Activated CD8-positive, alpha-beta memory T cell treated with anti-CD3 and anti-CD28 coated beads for 4 hours (primary cell): ENCODE results near the gene VASH2.

Experiments
- DNase-seq, 2 donors: peaks; one replicate each; pipeline ENCODE4 v3.0.0-alpha.2; 2020; ENCODE audit warnings: low read depth in 2 of 2

Gene VASH2

DNA sequence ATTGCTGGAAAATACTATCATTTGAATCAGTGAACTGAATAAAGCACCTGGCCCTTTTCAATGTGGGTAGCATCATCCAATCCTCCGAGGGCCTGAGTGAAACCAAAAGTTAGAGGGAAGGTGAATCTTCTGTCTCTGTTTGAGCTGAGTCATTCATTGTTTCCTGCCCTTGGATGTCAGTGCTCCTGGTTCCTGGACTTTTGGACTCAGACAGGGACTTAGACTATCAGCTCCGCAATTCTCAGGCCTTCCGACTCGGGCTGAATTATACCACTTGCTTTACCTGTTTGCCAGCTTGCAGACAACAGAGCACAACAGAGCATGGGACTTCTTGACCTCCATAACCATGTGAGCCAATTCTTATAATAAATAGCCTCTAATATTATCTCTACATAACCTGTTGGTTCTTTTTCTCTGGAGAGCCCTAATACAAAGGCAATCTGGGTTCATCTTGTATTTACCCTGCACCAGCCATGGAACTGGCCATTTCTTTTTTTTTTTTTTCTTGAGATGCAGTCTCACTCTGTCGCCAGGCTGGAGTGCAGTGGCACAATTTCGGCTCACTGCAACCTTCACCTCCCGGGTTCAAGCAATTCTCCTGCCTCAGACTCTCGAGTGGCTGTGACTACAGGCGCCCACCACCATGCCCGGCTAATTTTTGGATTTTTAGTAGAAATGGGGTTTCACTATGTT is 19.2 kb upstream of the VASH2 start:
- DNase-seq = no peak

DNA sequence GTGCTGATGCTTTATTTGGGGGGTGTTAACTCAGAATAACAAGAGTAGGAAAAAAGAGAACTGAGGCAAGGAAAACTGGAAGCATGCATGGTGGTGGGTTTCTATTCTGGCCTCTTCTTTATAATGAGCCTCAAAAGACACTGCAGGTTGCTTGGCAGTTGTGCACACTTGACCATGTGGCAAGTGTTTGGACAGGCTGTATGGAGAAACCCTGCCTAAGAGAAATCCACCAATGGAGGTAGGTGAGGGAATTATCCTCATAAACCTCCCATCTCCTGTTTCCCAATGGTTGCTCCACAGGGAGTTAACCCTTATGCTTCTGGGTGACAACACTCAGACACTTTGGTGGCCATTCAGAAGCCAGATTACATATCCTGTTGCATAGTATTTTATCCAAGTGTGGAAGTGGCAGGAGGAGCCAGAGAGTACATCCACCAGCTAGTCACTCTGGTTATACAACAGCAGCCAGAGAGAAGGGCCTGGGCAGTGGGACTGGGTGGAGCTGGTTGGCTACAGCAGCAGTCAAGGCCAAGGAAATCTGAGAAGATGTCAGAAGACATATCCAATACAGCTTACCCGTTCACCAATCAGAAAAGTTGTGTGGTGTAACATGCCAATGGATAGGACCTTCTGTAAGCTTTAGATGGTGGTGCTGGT is 16.4 kb upstream of the VASH2 start:
- DNase-seq = no peak

DNA sequence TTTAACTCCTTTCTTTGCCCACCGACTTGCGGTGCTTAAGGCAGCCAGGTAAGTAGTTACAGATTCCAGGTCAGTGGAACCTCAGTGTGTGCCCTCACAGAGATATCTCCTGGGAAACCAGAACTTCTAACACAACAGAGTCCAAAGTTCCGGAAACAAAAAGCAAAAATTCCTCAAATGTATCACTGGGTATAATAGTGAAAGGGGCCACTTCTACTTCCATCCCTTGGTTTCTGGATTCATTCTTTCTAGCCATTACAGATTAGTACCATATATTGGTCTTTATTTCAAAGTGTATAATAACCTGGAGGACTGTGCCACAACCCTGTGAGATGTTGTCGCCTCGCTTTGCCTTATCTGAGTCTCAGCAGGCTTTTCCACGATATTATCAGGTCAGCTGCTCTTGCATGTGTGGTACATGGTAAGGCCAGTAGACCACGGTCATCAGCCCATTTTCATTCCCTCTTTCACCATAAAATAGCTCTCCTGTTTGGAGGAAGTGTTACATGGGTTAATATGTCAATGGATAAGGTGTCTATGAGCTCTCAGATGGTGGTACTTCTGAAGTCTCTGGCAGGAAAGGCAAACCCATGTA is 14.9 kb upstream of the VASH2 start:
- no peak for DNase-seq

DNA sequence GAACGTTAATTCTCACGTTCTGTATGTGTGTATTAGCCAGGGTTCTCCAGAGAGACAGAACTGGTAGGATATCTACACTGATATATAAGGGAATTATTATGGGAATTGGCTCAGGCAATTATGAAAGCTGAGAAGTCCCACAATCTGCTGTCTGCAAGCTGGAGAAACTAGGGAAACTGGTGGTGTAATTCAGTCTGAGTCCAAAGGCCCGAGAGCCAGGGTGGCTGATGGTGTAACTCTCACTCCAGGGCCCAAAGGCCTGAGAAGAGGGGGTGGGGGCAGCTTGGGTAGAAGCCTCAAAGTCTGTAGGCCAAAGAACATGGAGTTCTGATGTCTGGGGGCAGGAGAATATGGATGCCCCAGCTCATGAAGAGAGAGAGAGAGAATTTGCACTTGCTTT is 13.3 kb upstream of the VASH2 start:
- no peak for DNase-seq

DNA sequence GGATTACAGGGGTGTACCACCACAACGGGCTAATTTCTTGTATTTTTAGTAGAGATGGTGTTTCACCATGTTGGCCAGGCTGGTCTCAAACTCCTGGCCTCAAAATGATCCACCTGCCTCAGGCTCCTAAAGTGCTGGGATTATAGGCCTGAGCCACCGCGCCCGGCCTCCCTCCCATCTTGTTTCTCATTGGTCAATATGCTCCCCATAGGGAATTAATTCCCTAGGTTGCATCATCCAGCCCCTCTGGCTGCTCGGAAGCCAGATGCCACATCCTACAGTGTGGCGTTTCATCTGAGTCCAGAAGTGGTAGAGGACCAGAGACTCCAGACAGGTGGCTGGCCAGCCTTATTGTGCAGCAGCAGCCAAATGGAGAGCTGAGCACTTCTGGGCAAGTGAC is 11.5 kb upstream of the VASH2 start:
- no peak for DNase-seq

DNA sequence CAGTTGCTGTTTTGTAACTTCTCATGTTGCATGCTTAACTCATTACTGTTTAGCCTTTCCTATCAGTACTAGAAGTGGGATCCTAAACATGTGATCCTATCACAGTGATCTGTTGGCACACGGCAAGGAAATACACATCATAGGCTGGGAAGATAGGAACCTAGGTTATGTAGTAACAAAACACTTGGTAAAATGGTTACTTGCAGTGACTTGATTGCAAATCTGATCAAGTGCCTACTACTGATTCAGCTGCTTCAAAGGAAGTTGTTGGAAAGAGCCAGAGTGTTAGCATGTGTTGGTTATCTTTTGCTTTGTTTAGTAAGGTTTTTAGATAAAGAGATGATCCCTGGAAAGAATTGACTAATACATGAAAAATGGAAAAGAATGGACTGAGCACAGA is 8.9 kb upstream of the VASH2 start:
- no peak for DNase-seq

DNA sequence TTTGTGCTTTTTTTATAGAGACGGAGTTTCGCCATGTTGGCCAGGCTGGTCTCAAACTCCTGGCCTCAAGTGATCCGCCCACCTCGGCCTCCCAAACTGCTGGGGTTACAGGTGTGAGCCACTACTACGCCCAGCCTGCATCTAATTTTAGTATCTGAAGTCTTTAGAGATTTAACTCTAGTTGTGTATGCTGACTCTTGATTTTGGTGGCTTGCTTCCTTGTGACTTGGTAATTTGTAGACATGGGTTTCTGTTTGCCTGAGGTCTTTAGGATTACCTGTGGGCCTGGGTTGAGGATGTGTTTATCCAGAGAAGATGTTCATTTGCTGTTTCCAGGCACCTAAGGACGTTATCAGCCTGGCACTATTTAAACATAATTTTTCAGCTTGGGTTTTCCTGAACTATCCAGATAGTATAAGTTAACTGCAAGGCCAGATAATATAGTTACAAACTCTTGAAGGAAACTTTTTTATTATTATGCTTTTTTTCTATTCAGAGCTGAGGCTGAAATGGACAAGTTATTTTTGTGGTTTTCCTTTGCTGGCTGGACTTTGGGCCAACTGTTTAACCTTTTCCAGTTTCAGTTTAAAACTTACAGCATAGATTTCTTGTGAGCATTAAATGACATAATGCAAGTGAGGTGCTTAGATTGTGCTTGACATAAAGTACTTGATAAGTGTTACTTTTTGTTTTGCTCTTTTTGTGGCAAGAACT is 7.5 kb upstream of the VASH2 start:
- no peak for DNase-seq

DNA sequence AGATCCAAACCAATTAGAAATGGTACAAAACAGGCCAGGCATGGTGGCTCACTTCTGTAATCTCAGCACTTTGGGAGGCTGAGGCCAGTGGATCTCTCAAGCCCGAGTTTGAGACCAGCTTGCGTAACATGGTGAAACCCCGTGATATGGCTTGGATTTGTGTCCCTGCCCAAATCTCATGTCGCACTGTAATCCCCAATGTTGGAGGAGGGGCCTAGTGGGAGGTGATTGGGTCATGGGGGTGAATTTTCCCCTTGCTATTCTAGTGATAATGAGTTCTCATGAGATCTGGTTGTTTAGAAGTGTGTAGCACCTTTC is 7.0 kb upstream of the VASH2 start:
- no peak for DNase-seq

DNA sequence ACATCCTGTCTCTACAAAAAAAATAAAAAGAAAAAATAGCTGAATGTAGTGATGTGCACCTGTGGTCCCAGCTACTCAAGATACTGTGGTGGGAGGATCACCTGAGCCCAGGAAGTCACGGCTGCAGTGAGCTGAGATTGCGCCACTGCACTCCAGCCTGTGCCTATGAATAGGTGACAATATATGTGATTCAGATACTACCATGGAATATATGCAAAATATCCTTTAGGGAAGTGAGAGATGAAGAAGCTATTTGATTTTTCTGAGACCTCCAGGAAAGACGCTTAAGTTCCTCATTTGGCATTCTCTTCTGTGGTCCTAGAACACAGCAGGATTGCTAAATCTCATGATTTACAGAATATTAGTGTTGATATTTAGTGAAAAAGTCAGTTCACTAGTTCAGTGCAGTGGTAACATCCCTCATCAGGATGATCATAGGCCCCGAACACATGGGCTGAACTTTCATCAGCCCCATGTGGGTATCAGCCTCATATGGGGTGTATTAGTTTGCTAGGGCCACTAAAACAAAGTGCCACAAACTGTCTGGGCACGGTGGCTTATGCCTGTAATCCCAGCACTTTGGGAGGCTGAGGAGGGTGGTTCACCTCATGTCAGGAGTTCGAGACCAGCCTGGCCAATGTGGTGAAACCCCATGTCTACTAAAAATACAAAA is 6.0 kb upstream of the VASH2 start:
- DNase-seq = no peak

DNA sequence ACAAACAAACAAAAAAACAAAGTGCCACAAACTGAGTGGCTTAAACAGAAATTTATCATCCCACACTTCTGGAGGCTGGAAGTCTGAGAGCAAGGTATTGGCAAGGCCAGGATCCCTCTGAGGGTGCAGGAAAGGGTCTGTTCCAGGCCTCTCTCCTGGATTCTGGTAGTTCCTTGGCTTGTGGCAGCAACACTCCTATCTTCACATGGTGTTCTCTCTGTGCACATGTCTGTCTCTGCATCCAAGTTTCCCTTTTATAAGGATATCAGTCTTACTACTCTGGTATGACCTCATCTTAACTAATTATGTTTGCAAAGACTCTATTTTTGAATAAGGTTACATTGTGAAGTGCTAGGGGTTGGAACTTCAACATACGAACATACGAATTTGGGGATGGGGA is 5.3 kb upstream of the VASH2 start:
- no peak for DNase-seq

DNA sequence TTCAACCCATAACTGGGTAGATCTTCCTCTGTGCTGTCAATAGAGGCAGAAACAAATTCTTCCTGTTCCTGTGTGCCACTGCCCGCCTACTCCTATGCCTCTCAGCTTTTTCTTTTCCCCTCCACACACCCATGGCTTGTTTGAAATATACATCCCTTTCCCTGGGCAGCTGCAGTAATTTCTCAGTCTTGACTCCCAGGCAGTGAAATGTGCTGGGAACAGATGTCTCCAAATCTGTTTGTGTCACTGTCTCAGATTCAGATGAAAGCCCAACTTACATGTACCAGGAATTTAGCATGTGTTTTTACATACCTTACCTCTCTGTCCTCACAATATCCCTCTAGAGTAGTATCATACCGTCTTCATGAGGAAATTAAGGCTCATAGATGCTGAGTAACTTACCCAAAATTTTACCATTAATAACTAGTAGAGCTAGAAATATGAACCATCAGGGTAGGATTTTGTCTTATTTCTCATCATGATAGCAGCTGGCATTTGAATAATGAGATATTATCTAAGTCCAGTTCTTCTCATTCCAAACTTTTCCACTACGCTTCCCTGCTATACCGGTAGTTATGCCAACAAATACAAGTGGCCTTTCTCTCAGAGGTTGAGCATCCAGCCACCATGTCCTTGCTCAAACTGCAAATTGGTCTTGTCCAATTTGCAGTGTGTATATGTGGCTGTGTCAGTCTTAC is 4.7 kb upstream of the VASH2 start:
- DNase-seq = no peak

DNA sequence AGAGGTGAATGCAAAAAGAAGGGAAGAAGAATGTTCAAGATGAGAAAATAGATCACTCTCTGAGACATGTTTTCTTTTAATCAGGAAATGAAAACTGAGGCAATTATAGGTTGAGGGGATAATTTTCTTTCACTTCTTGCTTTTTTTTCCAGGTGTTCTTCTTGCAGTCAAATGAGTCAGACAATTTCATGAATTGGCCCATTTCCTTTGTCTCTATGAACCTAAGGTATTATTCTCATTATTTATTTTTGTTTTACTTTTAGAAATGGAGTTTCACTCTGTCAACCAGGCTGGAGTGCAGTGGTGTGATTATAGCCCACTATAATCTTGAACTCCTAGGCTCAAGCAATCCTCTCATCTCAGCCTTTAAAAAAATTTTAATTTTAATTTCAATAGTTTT is 3.5 kb upstream of the VASH2 start:
- DNase-seq = no peak

DNA sequence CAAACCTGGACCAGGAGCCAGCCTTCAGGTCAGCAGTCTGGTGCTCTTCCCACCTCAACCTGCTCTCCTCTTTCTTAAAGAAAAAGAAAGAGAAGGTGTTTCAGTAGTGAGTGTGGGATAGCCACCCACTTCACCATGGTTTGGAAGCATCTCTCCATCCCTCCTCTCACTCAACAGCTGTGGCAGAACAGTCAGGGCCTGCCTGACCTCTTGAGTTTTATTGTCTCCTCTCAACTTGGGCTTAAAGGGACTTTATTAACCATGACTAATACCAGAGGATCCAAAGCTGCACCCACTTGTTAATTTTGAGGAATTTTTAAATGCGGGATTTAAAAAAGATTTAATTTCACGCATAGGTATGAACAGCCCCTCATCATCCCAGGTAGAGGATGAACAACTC is 570 bp upstream of the VASH2 start:
- no peak for DNase-seq

DNA sequence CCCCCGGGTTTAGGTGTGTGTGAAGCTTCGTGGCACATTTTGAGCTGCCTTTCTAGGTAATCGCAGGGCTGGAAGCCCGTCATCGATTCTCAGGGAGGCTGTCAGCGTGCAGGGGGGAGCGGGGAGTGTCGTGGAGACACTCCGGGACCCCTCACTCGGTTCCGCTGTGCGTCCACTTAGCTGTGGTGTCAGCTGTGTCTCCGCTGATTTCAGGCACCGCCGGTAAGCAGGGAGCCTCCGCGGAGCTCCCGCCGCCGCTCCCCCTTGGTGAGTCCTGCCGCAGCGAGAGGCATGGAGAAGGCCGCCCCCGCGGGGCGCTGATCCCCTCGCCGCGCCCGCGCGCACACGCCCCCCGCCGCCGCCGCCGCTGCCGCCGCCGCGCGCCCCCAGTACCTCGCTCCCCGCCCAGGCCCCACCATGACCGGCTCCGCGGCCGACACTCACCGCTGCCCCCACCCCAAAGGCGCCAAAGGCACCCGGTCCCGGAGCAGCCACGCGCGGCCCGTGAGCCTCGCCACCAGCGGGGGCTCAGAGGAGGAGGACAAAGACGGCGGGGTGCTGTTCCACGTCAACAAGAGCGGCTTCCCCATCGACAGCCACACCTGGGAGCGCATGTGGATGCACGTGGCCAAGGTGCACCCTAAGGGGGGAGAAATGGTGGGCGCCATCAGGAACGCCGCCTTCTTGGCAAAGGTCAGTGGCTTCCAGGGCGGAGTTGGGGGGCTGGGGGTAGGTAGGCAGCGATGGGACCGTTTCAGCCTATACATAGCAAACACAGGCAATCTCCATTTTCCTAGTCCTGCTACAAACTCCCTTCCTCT is 995 bp downstream of the VASH2 start:
- no peak for DNase-seq

DNA sequence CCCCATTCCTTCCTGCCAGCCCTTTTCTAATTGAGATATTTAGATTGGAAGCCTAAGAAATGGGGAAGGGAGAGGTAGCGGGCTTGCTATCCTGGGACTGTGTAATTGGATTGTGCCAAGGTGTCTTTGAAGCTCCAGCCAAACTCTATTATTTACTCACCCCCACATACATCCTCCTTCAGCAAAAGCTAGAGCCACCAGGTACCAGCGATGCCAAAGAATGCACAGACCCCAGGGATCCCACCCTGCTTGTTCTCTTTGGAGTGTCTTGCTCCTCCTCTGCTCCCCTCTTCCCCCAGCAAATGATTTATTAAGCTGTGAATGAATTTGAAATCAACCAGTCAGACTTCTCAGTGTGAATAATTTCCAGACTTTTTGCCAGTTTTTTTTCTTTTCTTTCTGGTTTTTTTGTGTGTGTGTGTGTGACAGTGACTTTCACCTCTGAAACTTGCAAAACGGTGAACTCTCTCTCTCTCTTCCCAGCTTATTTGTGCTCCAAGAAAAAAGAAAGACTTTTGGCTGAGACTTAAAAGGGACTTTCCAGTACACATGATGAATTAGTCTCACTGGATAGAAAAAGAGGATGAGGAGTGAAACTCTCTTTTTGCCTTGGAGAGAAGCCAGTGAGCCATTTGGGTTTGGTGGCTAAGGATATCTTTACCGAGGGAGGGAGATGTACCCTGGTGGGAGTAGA is 1.8 kb downstream of the VASH2 start:
- no peak for DNase-seq

DNA sequence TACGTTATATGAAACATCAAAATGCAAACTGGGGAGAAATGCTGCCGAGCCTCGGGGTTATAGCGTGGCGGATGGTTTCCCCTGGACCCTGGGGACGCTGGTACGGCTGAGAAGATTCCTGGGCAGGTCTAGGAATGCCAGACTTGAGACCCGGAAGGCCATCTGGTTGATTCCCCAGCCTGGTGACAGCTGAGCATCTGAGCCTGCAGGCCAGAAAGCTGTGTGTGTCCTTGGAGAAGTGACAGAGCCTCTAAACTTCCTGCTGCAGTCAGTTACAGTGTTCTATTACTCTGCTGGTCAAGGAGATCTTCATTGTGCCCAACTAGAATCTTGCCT is 2.3 kb downstream of the VASH2 start:
- no peak for DNase-seq

DNA sequence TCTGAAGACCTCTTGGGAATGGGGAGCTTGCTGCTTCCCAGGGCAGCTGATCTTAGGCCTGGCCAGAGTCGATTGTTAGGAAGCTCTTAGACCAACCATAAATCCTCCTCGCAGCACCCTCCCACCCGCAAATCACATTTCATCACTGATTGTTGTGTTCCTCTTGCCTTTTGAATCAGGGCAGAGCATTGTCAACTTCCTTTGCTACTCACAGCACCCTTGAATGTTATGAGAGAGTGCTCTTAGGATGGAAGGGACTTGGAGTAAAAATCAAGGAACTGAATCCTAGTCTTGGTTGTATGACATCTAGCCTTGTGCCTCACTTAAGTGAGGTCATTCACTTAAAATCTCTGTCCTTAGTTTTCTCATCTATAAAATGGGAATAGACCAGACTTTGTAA is 3.0 kb downstream of the VASH2 start:
- DNase-seq = no peak

DNA sequence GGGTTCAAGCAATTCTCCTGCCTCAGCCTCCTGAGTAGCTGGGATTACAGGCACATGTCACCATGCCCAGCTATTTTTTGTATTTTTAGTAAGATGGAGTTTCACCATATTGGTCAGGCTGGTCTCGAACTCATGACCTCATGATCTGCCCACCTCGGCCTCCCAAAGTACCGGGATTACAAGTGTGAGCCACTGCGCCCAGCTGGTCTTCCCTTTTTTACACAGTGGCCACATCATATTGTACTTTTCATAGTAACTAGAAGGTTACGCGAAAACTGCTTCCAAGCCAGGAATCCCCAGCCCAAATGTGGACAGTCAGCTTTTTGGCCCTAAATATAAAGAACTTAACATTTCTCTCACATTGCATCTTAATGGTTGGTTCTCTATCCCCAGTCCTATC is 4.2 kb downstream of the VASH2 start:
- no peak for DNase-seq

DNA sequence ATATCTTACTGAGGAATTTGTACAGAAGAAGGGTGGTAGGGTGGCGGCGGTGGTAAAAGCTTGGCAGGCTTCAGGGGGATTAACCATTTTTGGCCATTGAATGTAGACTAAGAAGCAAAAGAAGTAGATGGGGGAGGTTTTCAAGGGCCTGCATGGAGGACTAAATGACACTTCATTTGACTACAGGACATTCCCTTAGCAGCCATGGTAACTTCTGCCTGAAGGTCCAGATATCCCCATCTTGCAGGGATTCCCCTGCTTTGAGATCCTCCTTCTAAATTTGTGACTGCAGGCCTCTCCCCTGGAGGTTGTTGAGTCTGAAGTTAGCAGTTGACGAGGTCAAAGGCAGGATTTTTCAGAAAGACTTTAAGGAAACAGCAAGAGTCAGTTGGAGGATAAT is 4.8 kb downstream of the VASH2 start:
- DNase-seq = no peak

DNA sequence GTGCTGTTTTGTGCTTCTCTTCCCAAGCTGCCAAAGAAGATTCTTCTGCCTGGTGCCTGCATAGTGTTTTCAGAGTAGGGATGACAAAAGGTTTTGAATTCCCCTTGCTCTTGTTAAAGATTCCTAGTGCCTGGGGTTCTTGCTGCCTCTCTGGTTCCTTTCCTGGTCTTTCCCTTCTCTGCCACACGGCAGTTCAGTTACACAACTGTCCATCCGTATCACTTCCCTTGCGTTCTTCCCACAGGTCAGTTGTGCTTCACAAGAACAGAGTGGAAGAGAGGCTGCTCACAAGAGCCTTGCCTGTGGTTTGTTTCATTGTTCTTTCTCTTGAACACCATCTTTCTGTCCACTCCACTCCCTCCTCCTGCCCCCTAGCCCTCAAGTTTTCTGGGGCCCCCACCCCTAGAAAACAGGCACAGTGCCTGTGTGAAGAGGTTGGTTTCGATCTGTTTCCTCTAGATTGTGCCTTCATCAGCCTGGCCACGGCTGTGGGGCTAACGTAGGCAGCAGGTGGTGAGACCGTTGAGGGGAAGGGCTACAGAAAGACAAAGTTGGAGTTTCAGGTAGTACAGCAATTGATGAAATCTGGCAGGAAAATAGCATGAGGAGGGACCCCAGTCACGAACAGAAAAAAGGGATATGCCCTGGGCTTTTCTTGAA is 5.8 kb downstream of the VASH2 start:
- no peak for DNase-seq
